ENCODE measurements around the gene HBEGF.

Gene HBEGF

GRCh38 chr5:140338336-140338735, 8.1 kb downstream of the HBEGF start:
- DNase-seq (ENCODE audit: extremely low read depth in 1 of 2, low read depth in 1 of 2): no peak

GRCh38 chr5:140337880-140338279, 8.5 kb downstream of the HBEGF start:
- DNase-seq (ENCODE audit: extremely low read depth in 1 of 2, low read depth in 1 of 2): no peak

GRCh38 chr5:140336388-140336787, 10.0 kb downstream of the HBEGF start:
- DNase-seq (ENCODE audit: extremely low read depth in 1 of 2, low read depth in 1 of 2): no peak

GRCh38 chr5:140331638-140332037, 14.8 kb downstream of the HBEGF start:
- DNase-seq (ENCODE audit: extremely low read depth in 1 of 2, low read depth in 1 of 2): no peak

- no peak for DNase-seq (ENCODE audit: extremely low read depth in 1 of 2, low read depth in 1 of 2)
These were observed 16.5 kb downstream of the HBEGF start for GRCh38 chr5:140329739-140330481.

GRCh38 chr5:140328036-140328764, 18.2 kb downstream of the HBEGF start:
- no peak for DNase-seq (ENCODE audit: extremely low read depth in 1 of 2, low read depth in 1 of 2)

GRCh38 chr5:140327589-140327988, 18.8 kb downstream of the HBEGF start:
- no peak for DNase-seq (ENCODE audit: extremely low read depth in 1 of 2, low read depth in 1 of 2)

GRCh38 chr5:140325486-140325885, 20.9 kb downstream of the HBEGF start:
- DNase-seq (ENCODE audit: extremely low read depth in 1 of 2, low read depth in 1 of 2): no peak

GRCh38 chr5:140324617-140325241, 21.7 kb downstream of the HBEGF start:
- DNase-seq (ENCODE audit: extremely low read depth in 1 of 2, low read depth in 1 of 2): no peak

GRCh38 chr5:140324041-140324600, 22.3 kb downstream of the HBEGF start:
- no peak for DNase-seq (ENCODE audit: extremely low read depth in 1 of 2, low read depth in 1 of 2)

- DNase-seq (ENCODE audit: extremely low read depth in 1 of 2, low read depth in 1 of 2): no peak
These were observed 23.4 kb downstream of the HBEGF start for GRCh38 chr5:140322751-140323731.

GRCh38 chr5:140321796-140322195, 24.6 kb downstream of the HBEGF start:
- no peak for DNase-seq (ENCODE audit: extremely low read depth in 1 of 2, low read depth in 1 of 2)

- no peak for DNase-seq (ENCODE audit: extremely low read depth in 1 of 2, low read depth in 1 of 2)
These were observed 26.6 kb downstream of the HBEGF start for GRCh38 chr5:140319833-140320232.

GRCh38 chr5:140318792-140319191, 27.6 kb downstream of the HBEGF start:
- no peak for DNase-seq (ENCODE audit: extremely low read depth in 1 of 2, low read depth in 1 of 2)

GRCh38 chr5:140317859-140318258, 28.5 kb downstream of the HBEGF start:
- DNase-seq (ENCODE audit: extremely low read depth in 1 of 2, low read depth in 1 of 2): no peak

- DNase-seq (ENCODE audit: extremely low read depth in 1 of 2, low read depth in 1 of 2): no peak
These were observed 33.6 kb downstream of the HBEGF start for GRCh38 chr5:140312791-140313189.

- no peak for DNase-seq (ENCODE audit: extremely low read depth in 1 of 2, low read depth in 1 of 2)
These were observed 34.2 kb downstream of the HBEGF start for GRCh38 chr5:140312067-140312790.

- no peak for DNase-seq (ENCODE audit: extremely low read depth in 1 of 2, low read depth in 1 of 2)
These were observed 35.4 kb downstream of the HBEGF start for GRCh38 chr5:140311011-140311467.

- no peak for DNase-seq (ENCODE audit: extremely low read depth in 1 of 2, low read depth in 1 of 2)
These were observed 36.0 kb downstream of the HBEGF start for GRCh38 chr5:140310434-140310833.
